GM12891 (cell line): ENCODE data around the gene B3GALNT2.

Experiments used
- DNase-seq: peaks from one replicate; pipeline ENCODE4 v3.0.0; 2011; ENCODE audit warnings: low spot score; ENCODE audit not compliant: insufficient read length
- FAIRE-seq: peaks from 2 replicates; lab custom pipeline; 2011; peaks lifted over from hg19 to GRCh38; lab: Jason Lieb, UNC
- PAX5 ChIP-seq: IDR thresholded peaks from 2 replicates; pipeline ENCODE4 v1.6.1; 2011; ENCODE audit warnings: low read length, moderate library complexity, mild to moderate bottlenecking; ENCODE audit not compliant: insufficient read depth, severe bottlenecking
- POLR2A ChIP-seq: IDR thresholded peaks from 2 replicates; pipeline ENCODE4 v1.6.1; 2011; ENCODE audit warnings: low read depth, low read length, control low read depth
- POLR2AphosphoS5 ChIP-seq: IDR thresholded peaks from 2 replicates; pipeline ENCODE4 v1.6.1; 2011; ENCODE audit warnings: low read depth, low read length, control low read depth
- POU2F2 ChIP-seq: IDR thresholded peaks from 2 replicates; pipeline ENCODE4 v1.6.1; 2011; ENCODE audit warnings: low read depth, mild to moderate bottlenecking, control low read depth, low read length, moderate library complexity
- SPI1 ChIP-seq: IDR thresholded peaks from 2 replicates; pipeline ENCODE4 v1.6.1; 2011; ENCODE audit warnings: low read depth, low read length, control low read depth
- TAF1 ChIP-seq: IDR thresholded peaks from 2 replicates; pipeline ENCODE4 v1.6.1; 2011; ENCODE audit warnings: low read depth, low read length, control low read depth

The B3GALNT2 gene

GRCh38 chr1:235504494-235505222 lies 406 bp upstream of the B3GALNT2 start:
- TF ChIP-seq POU2F2: 0 out of 2 replicates have a peak, but pooled peaks have one; percentile 53
- 0 out of 2 replicates have a peak, but pooled peaks have one; percentile 25 for TF ChIP-seq TAF1
- peak; percentile 37 for TF ChIP-seq PAX5
- TF ChIP-seq POLR2A: no peak
- no peak; the same call in 1 of the 2 replicates for TF ChIP-seq SPI1
- peak; percentile 96 for FAIRE-seq
- DNase-seq: peak; percentile 88

- TF ChIP-seq POLR2AphosphoS5 (no peak), POLR2A (no peak), SPI1 (peak; percentile 76)
- DNase-seq (no peak), FAIRE-seq (no peak)
Observed at GRCh38 chr1:235503403-235504121, 690 bp downstream of the B3GALNT2 start.

DNA sequence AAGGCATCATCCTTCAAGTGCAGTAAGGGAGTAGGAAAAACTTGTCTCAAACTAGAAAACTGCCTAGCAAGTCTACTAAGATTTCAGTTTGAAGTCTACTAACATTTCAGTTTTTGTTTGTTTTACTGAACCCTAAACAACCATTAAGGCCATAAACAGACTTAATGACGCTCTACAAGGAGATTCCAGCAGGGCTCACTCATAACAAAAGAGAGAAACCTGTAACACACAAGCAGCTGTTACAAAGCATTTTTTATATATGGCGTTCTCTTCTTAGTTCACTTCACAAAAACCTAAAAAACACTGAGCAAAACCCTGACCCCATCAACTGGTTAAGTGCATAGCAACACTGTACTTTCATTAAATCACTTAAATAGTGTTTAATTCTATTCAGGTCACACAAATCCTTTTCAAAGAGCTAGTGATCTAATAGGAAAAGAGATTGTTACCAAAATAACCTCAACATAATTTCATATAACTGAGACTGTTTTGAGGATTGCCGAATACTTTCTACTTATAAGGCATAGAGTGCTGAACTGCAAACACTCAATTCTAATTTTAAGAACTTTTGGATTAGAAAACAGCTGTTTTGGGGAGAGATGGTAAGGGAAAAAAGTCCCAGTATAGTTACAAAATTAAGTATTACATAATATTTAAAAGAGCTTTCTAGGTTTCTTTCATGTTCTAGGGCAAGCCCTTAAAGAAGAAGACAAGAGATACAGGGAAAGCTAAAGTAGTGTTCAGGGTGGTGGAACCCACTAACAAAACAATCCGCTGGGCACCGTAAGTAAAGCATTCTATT lies 1.4 kb downstream of the B3GALNT2 start:
- TF ChIP-seq PAX5 (no peak), TAF1 (no peak), POLR2A (no peak), POLR2AphosphoS5 (no peak), SPI1 (no peak), POU2F2 (no peak)

GRCh38 chr1:235500971-235501540 lies 3.2 kb downstream of the B3GALNT2 start:
- DNase-seq (no peak), FAIRE-seq (no peak)
- no peak for TF ChIP-seq PAX5
- TF ChIP-seq SPI1: peak; percentile 86

More for the DNA sequence above, 1.4 kb downstream of the B3GALNT2 start:
- no peak for DNase-seq
- FAIRE-seq: no peak

DNA sequence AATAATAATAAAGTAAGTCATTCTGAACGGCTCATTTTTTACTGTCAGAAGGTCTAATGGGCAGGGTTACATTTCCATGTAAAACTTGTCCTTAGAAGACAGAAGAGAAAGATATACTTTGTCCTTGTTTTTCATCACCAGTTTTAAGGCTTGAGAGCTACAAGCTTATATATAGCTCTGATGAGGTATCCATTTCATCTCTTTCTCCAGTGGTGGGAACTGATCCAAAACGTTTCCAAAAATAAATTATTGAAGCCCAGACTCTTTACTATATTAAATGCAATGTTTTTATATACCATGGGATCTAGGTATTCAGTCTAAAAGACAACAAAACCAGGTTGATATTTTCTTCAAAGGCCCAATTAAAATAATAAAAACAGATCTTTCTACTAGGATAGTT lies 8.7 kb downstream of the B3GALNT2 start:
- DNase-seq (no peak), FAIRE-seq (no peak)
- TF ChIP-seq POLR2AphosphoS5 (no peak), SPI1 (no peak), TAF1 (no peak), POLR2A (no peak), POU2F2 (no peak), PAX5 (no peak)

- TF ChIP-seq POLR2A (no peak), POU2F2 (no peak), PAX5 (no peak), SPI1 (no peak), POLR2AphosphoS5 (no peak)
- no peak for FAIRE-seq
Observed at GRCh38 chr1:235495030-235495429, 9.2 kb downstream of the B3GALNT2 start.

GRCh38 chr1:235494531-235494930 lies 9.7 kb downstream of the B3GALNT2 start:
- DNase-seq (no peak), FAIRE-seq (no peak)
- no peak for TF ChIP-seq TAF1
- no peak for TF ChIP-seq POLR2A
- no peak for TF ChIP-seq POLR2AphosphoS5
- TF ChIP-seq PAX5: no peak
- TF ChIP-seq POU2F2: no peak
- TF ChIP-seq SPI1: no peak

More at GRCh38 chr1:235495030-235495429, 9.2 kb downstream of the B3GALNT2 start:
- no peak for DNase-seq

DNA sequence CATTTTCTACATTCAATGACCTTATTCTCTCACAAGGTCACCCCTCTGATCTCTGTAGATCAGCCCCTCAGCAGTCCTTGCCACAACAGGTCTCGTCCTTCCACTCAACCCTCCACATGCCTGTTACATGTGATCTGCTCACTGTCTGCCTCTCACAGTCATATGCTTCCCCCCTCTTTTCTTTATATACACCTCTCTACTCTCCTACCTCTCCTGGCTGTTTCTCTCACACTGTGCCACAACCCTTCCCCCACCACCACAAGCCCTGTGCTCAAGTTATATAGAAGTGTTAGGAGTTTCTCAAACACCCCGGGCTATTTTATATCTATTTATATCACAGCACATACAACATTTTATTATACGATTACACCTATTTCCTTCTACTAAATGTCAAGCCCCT lies 12.6 kb downstream of the B3GALNT2 start:
- no peak for DNase-seq
- no peak for FAIRE-seq

More for the DNA sequence above, 12.6 kb downstream of the B3GALNT2 start:
- TF ChIP-seq SPI1 (no peak), POLR2AphosphoS5 (no peak), PAX5 (no peak), POU2F2 (no peak), TAF1 (no peak), POLR2A (no peak)
